BJ (cell line): ENCODE data around the gene TECPR2. TPM values are rescaled to one million over a fixed set of nuclear protein-coding genes. Genes with fewer than 3 reads are reported as not detected.

Experiments
- CTCF ChIA-PET: fragments of 350-600 bp; formaldehyde crosslinking; extraction: SDS; loops from one replicate; lab custom pipeline; 2021; ENCODE audit warnings: antibody characterized with exemption, inconsistent platforms; lab: Yijun Ruan, JAX
- POLR2A ChIA-PET: fragments of 300-600 bp; sonication (Branson Sonifier 250); formaldehyde crosslinking; extraction: SDS; loops from one replicate; lab custom pipeline; 2021; ENCODE audit warnings: antibody characterized with exemption; lab: Charles Lee
- DNase-seq: peaks from one replicate; pipeline ENCODE4 v3.0.0-alpha.2; 2011; ENCODE audit warnings: low read depth
- H3K27me3 ChIP-seq: 2 replicates; pipeline ENCODE4 v1.6.0; 2011; ENCODE audit warnings: low read length; ENCODE audit not compliant: control insufficient read depth, insufficient read depth
- H3K36me3 ChIP-seq: 2 replicates; pipeline ENCODE4 v1.5.1; 2011; ENCODE audit warnings: low read length; ENCODE audit not compliant: control insufficient read depth, insufficient read depth
- H3K4me3 ChIP-seq: 2 replicates; pipeline ENCODE4 v1.5.1; 2011; ENCODE audit warnings: low read depth, mild to moderate bottlenecking, control low read depth, low read length
- CTCF ChIP-seq: IDR thresholded peaks from 2 replicates; pipeline ENCODE4 v1.5.1; 2011; ENCODE audit warnings: low read depth, mild to moderate bottlenecking, control low read depth, inconsistent platforms, low read length, moderate library complexity; ENCODE audit not compliant: insufficient read depth
- polyA plus RNA-seq: library from polyadenylated mRNA; depleted of rRNA; stranded (reverse); fragments of >200 nt; gene quantifications from 2 replicates; pipeline ENCODE4 v1.2.3, GENCODE V29; 2011

TECPR2 gene
- polyA plus RNA-seq, 1 experiment, result 11.7 TPM

GRCh38 chr14:102427642-102428041 is 64.9 kb downstream of the TECPR2 start:
- Histone ChIP-seq H3K4me3 (no peak overlapping the region), H3K27me3 (no peaks in the 10 kb centered on the region), H3K36me3 (peaks cover 11% of the 10 kb centered on the region)
- DNase-seq, result no peak
- no peak for TF ChIP-seq CTCF
- ChIA-PET POLR2A (no interaction called here), CTCF (interaction anchor here (1.3 kb wide), 1 partner anchor 9 kb away, joined by 3 read pairs; no protein-coding TSS in a partner anchor)

GRCh38 chr14:102430212-102430908 is 67.6 kb downstream of the TECPR2 start:
- peaks cover 18% of the 10 kb centered on the region for H3K36me3 ChIP-seq
- no peak overlapping the region for H3K4me3 ChIP-seq
- ChIA-PET POLR2A (no interaction called here), CTCF (interaction anchor here (1.8 to 2.5 kb wide), 2 partner anchors 8 to 86 kb away, joined by 10 to 14 read pairs; no protein-coding TSS in a partner anchor)
- DNase-seq, result no peak
- no peak for TF ChIP-seq CTCF
- no peaks in the 10 kb centered on the region for H3K27me3 ChIP-seq

GRCh38 chr14:102431751-102432150 is 69.0 kb downstream of the TECPR2 start:
- ChIA-PET CTCF (interaction anchor here (1.5 to 2.5 kb wide), 2 partner anchors 84 to 93 kb away, joined by 4 to 10 read pairs; no protein-coding TSS in a partner anchor), POLR2A (interaction anchor here (0.5 kb wide), 1 partner anchor 40 kb away, joined by 4 read pairs; no protein-coding TSS in a partner anchor)
- Histone ChIP-seq H3K4me3 (no peak overlapping the region), H3K36me3 (peaks cover 20% of the 10 kb centered on the region), H3K27me3 (no peaks in the 10 kb centered on the region)
- no peak for TF ChIP-seq CTCF
- DNase-seq, result no peak

GRCh38 chr14:102434647-102435175 is 72.0 kb downstream of the TECPR2 start:
- CTCF ChIA-PET, result interaction anchor here (0.6 to 1.5 kb wide), 3 partner anchors 81 to 90 kb away, joined by 3 read pairs; no protein-coding TSS in a partner anchor
- no peak for DNase-seq
- H3K36me3 ChIP-seq, result peaks cover 16% of the 10 kb centered on the region
- H3K27me3 ChIP-seq, result no peaks in the 10 kb centered on the region
- H3K4me3 ChIP-seq, result no peak overlapping the region
- POLR2A ChIA-PET, result no interaction called here
- TF ChIP-seq CTCF, result no peak
